HG02759 (cell line): ENCODE measurements around the gene SPNS2.

Experiments used
- ATAC-seq: cut with Tn5 transposase; IDR thresholded peaks from one replicate; pipeline ENCODE4 v1.9.1; 2021; ENCODE audit warnings: mild to moderate bottlenecking, moderate library complexity; ENCODE audit not compliant: unreplicated experiment

The SPNS2 gene, protein sequence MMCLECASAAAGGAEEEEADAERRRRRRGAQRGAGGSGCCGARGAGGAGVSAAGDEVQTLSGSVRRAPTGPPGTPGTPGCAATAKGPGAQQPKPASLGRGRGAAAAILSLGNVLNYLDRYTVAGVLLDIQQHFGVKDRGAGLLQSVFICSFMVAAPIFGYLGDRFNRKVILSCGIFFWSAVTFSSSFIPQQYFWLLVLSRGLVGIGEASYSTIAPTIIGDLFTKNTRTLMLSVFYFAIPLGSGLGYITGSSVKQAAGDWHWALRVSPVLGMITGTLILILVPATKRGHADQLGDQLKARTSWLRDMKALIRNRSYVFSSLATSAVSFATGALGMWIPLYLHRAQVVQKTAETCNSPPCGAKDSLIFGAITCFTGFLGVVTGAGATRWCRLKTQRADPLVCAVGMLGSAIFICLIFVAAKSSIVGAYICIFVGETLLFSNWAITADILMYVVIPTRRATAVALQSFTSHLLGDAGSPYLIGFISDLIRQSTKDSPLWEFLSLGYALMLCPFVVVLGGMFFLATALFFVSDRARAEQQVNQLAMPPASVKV

GRCh38 chr17:4498461-4499397 is at the start of gene SPNS2:
TSS of gene SPNS2 (plus strand) at chr17:4498881. CDS start at chr17:4499048, 167 bp downstream.
- peak; percentile 71 for ATAC-seq

DNA sequence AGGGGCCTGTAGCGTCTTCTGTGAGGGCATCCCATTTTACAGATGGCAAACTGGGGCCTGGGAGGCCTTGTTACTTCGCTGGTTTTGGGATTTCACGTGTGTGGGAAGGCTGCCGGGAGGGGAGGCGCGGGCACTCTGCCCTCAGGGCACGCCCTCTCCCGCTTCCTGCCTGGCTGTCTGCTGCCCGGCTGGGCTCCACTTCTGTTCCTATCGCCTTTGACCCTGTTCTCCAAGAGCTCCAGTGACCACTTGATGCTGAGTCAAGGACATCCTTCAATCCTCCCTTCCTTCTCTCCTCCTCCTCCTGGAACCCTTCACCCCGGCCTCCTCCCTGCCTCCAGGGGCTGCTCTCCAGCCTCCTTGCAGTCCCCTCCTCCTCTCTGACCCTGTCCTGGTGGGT is 48.9 kb upstream of the SPNS2 start:
- ATAC-seq: no peak

GRCh38 chr17:4450710-4451316 is 47.9 kb upstream of the SPNS2 start:
- no peak for ATAC-seq

GRCh38 chr17:4453812-4454591 is 44.7 kb upstream of the SPNS2 start:
- ATAC-seq: no peak

- ATAC-seq: no peak
Observed at GRCh38 chr17:4460661-4461060, 38.0 kb upstream of the SPNS2 start.

- ATAC-seq: no peak
Observed at GRCh38 chr17:4463818-4464476, 34.7 kb upstream of the SPNS2 start.

GRCh38 chr17:4465786-4466185 is 32.9 kb upstream of the SPNS2 start:
- no peak for ATAC-seq

DNA sequence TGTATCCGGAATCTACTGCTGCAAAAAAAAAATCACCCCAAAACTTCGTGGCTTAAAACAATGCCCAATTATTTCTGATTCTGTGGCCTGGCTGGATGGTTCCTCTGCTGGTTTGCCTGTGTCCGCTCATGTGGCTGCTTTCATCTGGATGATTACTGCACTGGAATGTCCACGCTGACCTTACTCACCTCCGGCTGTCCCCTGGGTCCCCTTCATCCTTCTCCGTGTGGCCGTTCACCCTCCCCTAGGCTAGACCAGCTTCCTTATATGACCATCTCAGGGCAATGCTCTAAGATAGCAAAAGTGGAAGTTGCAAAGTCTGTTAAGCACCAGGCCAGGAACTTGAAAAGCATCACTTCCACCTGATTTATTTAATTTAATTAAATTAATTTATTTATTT is 31.4 kb upstream of the SPNS2 start:
- no peak for ATAC-seq

GRCh38 chr17:4469552-4469951 is 29.1 kb upstream of the SPNS2 start:
- no peak for ATAC-seq

DNA sequence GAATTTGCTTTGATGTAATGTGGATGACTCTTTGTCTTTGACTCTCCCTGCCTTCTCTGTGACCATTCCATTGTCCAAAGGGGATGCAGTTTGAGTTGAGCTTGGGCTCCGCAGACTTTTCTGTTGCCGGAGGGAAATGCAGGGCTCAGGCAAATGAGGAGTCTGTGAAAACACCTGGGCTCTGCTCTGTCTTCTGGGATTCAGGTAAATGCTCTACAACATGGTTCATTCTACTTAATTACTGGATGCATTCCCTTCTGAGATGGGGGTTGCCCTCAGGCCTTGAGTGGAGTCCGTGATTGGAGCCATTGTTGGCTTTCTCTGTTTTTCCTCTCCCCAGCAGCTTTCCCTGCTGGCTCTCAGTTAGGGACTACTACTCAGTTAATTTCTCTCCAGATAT is 26.4 kb upstream of the SPNS2 start:
- ATAC-seq: no peak

- ATAC-seq: no peak
Observed at GRCh38 chr17:4474093-4474492, 24.6 kb upstream of the SPNS2 start.

DNA sequence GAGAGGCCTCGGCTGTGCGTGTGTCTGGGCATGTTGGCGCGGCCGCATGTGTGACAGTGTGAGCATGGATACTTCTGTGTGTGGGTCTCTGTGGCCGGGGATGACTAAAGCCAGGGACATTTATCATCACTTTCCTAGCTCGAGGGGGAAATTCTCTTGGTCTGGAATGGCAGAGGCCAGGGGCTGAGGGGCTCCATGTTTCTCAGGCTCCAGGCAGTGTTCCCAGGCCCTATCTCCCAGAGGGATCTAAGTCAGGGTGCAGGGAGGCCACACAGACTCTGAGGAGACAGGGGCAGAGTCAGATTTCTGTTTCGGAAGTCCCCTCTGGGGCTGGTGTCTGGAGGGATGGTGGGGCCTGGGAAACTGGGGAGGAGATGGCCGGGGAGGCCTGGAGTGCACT is 23.7 kb upstream of the SPNS2 start:
- ATAC-seq: no peak

GRCh38 chr17:4475463-4475862 is 23.2 kb upstream of the SPNS2 start:
- no peak for ATAC-seq

GRCh38 chr17:4476017-4476416 is 22.7 kb upstream of the SPNS2 start:
- ATAC-seq: no peak

- ATAC-seq: no peak
Observed at GRCh38 chr17:4476511-4477070, 22.1 kb upstream of the SPNS2 start.

DNA sequence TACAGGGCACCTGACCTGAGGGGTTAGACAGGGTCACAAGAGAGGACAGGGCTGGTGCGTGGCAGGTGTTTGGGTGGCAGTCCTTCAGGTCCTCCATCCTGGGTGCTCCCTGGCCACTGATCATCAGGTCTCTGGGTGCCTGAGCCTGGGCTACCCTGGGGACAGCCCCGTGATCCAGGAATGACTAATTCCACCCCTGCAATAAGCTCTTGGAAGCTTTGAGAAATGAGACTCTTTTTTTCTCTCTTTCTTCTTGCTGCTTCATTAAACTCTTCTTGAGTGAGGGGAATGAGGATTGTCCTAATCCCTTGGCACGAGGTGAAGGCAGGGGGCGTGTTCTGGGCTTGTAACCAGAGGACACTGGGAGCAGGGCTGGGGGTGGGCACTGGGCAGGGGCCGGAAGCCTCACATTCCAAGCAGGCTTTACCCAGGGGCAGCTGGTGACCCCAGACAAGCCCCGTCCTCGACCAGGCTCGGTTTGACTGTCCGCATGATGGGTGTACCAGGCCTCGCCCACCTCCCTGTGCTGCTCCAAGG is 21.4 kb upstream of the SPNS2 start:
- no peak for ATAC-seq

GRCh38 chr17:4478318-4478830 is 20.3 kb upstream of the SPNS2 start:
- no peak for ATAC-seq

GRCh38 chr17:4479340-4479981 is 19.2 kb upstream of the SPNS2 start:
- no peak for ATAC-seq
